HepG2 (cell line): Measurements from ENCODE around the gene INKA2. TPM values are rescaled to one million over a fixed set of nuclear protein-coding genes. Genes with fewer than 3 reads are reported as not detected.

Source experiments
- ATAC-seq: fragments of 200-7000 bp; cut with Tn5 transposase; 3 replicates; pipeline ENCODE4 v1.9.1; 2020; ENCODE audit warnings: mild to moderate bottlenecking, moderate library complexity
- BruUV-seq: library from RNA; stranded (reverse); fragments of 400-500 nt; replicated peaks from 2 replicates; lab custom pipeline; 2021; lab: Mats Ljungman, UMichigan
- CTCF ChIA-PET: fragments of 300-600 bp; formaldehyde crosslinking; extraction: SDS; loops from one replicate; lab custom pipeline; 2021; ENCODE audit warnings: low total read pairs, inconsistent platforms, low intra/inter-chr PET ratio; lab: Yijun Ruan, JAX
- POLR2A ChIA-PET: fragments of 350-600 bp; sonication (Branson Sonifier 250); formaldehyde crosslinking; loops from one replicate; lab custom pipeline; 2020; ENCODE audit warnings: antibody characterized with exemption, inconsistent platforms; lab: Yijun Ruan, JAX
- DNase-seq: peaks from one replicate; pipeline ENCODE4 v3.0.0-alpha.2; 2015; ENCODE audit warnings: low spot score
- FAIRE-seq: peaks from 3 replicates; lab custom pipeline; 2011; peaks lifted over from hg19 to GRCh38; lab: Jason Lieb, UNC
- H2AFZ ChIP-seq: one replicate; pipeline ENCODE4 v1.6.1; 2011; ENCODE audit warnings: low read length, inconsistent platforms
- H3K27ac ChIP-seq: fragments of 300-600 bp; 3 replicates; pipeline ENCODE4 v1.8.0; 2011; ENCODE audit warnings: mixed run types, mild to moderate bottlenecking, mixed read lengths, low read length, inconsistent platforms; ENCODE audit not compliant: insufficient read depth; ENCODE audit errors: extremely low read length
- H3K27me3 ChIP-seq, 2 experiments: fragments of 200-600 bp in 1 of 2; 2 replicates in 1 of 2; 3 replicates in 1 of 2; pipeline versions ENCODE4 v1.6.0 to v1.8.0; 2011; ENCODE audit warnings: low read length in 2 of 2, mild to moderate bottlenecking in 2 of 2, moderate library complexity in 2 of 2, inconsistent platforms in 1 of 2; ENCODE audit not compliant: insufficient read depth in 2 of 2, control insufficient read depth in 1 of 2
- H3K36me3 ChIP-seq, 2 experiments: fragments of 200-600 bp in 1 of 2; replicated peaks in 1 of 2; 2 replicates in 1 of 2; 3 replicates in 1 of 2; pipeline versions ENCODE4 v1.5.1 to v1.8.0; 2011; ENCODE audit warnings: low read length in 2 of 2, inconsistent platforms in 1 of 2; ENCODE audit not compliant: insufficient read depth in 2 of 2, control insufficient read depth in 1 of 2
- H3K4me1 ChIP-seq: 2 replicates; pipeline ENCODE4 v1.5.1; 2012; ENCODE audit warnings: low read length, inconsistent platforms; ENCODE audit not compliant: insufficient read depth
- H3K4me2 ChIP-seq: 2 replicates; pipeline ENCODE4 v1.6.0; 2011; ENCODE audit warnings: low read depth, low read length, inconsistent platforms
- H3K4me3 ChIP-seq, 3 experiments: fragments of 200-600 bp in 1 of 3; sonication (generic), shearing (Covaris generic) in 1 of 3; replicated peaks in 1 of 3; 2 replicates each; pipeline ENCODE4 v1.5.1; 2011 to 2016; ENCODE audit warnings: low read length in 3 of 3, inconsistent platforms in 2 of 3, low read depth in 2 of 3, mild to moderate bottlenecking in 2 of 3, control low read depth in 1 of 3, mixed read lengths in 1 of 3; ENCODE audit not compliant: insufficient read depth in 1 of 3
- H3K79me2 ChIP-seq: one replicate; pipeline ENCODE4 v1.6.1; 2011; ENCODE audit warnings: low read length, inconsistent platforms; ENCODE audit not compliant: insufficient read depth
- H3K9ac ChIP-seq: 2 replicates; pipeline ENCODE4 v1.6.0; 2011; ENCODE audit warnings: mild to moderate bottlenecking, low read depth, low read length, inconsistent platforms; ENCODE audit not compliant: insufficient read depth
- H3K9me3 ChIP-seq: 2 replicates; pipeline ENCODE4 v1.5.1; 2012; ENCODE audit warnings: mild to moderate bottlenecking, low read length
- H4K20me1 ChIP-seq: 2 replicates; pipeline ENCODE4 v1.6.0; 2011; ENCODE audit warnings: inconsistent platforms, mild to moderate bottlenecking, low read length, moderate library complexity; ENCODE audit not compliant: insufficient read depth
- BRCA1 ChIP-seq: sonication (generic); formaldehyde crosslinking; IDR thresholded peaks from 2 replicates; pipeline ENCODE4 v1.4.0; 2020; ENCODE audit warnings: missing genetic modification reagents
- CBX2 ChIP-seq, 2 experiments: fragments of 200-600 bp in 1 of 2; sonication (generic); formaldehyde crosslinking in 1 of 2; IDR thresholded peaks; 2 replicates each; pipeline versions ENCODE4 v1.7.0 to v1.8.1; 2018 to 2022; ENCODE audit warnings: low read depth in 2 of 2, low read length in 1 of 2, mild to moderate bottlenecking in 1 of 2, missing genetic modification reagents in 1 of 2
- SMAD1 ChIP-seq: sonication (generic); formaldehyde crosslinking; IDR thresholded peaks from 2 replicates; pipeline ENCODE4 v1.4.0; 2020; ENCODE audit warnings: missing genetic modification reagents, low read depth, mild to moderate bottlenecking, borderline replicate concordance
- ZNF136 ChIP-seq: sonication (generic); formaldehyde crosslinking; IDR thresholded peaks from 2 replicates; pipeline ENCODE4 v1.8.1; 2022; ENCODE audit warnings: low read depth, mild to moderate bottlenecking, moderate library complexity, missing genetic modification reagents
- ZNF777 ChIP-seq: sonication (generic); formaldehyde crosslinking; IDR thresholded peaks from 2 replicates; pipeline ENCODE4 v1.4.0; 2020; ENCODE audit warnings: missing genetic modification reagents
- WGBS: methylation state at CpG from one replicate; pipeline ENCODE4 v1.1.6; 2017; ENCODE audit warnings: low lambda C conversion rate; 5-methylcytosine and 5-hydroxymethylcytosine counted together
- in situ Hi-C: cut with HindIII; loops from 2 replicates; pipeline ENCODE4 v1.10.0; 2017; ENCODE audit warnings: low pct_unique_long_range_greater_than_20kb; ENCODE audit not compliant: extremely low pct_ligation_motif_present
- intact Hi-C: fragments of 100-400 bp; cut with micrococcal nuclease; formaldehyde crosslinking; loops from one replicate; pipeline ENCODE4 v1.10.0; 2022; ENCODE audit not compliant: unreplicated experiment
- polyA plus RNA-seq, 8 experiments: library from polyadenylated mRNA; depleted of rRNA in 3 of 8; stranded (reverse) in 7 of 8; unstranded in 1 of 8; fragments of >200 nt; fragmentation: Illumina TruSeq in 4 of 8; extraction: Trizol in 4 of 8; gene quantifications; 2 replicates each; pipeline versions ENCODE4 v1.2.1 to v1.2.3, GENCODE V29; 2011 to 2016; ENCODE audit warnings: low read depth in 4 of 8, missing spikeins in 1 of 8, mixed read lengths in 1 of 8; ENCODE audit not compliant: insufficient read depth in 1 of 8
- total RNA-seq, 5 experiments: library from RNA; depleted of rRNA; stranded (reverse); fragments of >200 nt; fragmentation: Illumina TruSeq; extraction: Trizol; gene quantifications; 2 replicates each; pipeline ENCODE4 v1.2.3, GENCODE V29; 2016; ENCODE audit warnings: low read depth in 1 of 5
- TF ChIP-seq, protein P1 (sequence below): sonication (generic); formaldehyde crosslinking; IDR thresholded peaks from 2 replicates; pipeline ENCODE4 v1.4.0; 2020; ENCODE audit warnings: missing genetic modification reagents
- TF ChIP-seq, protein P2 (sequence below): sonication (generic); formaldehyde crosslinking; IDR thresholded peaks from 2 replicates; pipeline ENCODE4 v1.5.0; 2020; ENCODE audit warnings: missing genetic modification reagents
- TF ChIP-seq, protein P3 (sequence below): sonication (generic); formaldehyde crosslinking; conservative IDR thresholded peaks from 2 replicates; pipeline ENCODE4 v1.4.0; 2020; ENCODE audit warnings: missing genetic modification reagents
- TF ChIP-seq, protein P4 (sequence below): sonication (generic); formaldehyde crosslinking; IDR thresholded peaks from 2 replicates; pipeline ENCODE4 v1.4.0; 2020; ENCODE audit warnings: missing genetic modification reagents, borderline replicate concordance

INKA2 gene
- total and polyA plus RNA-seq, 2 of the 13 experiments (the other 11 are each of a cell fraction or from before 2014, with no cell fraction given): 2.6 to 4.6 TPM

DNA sequence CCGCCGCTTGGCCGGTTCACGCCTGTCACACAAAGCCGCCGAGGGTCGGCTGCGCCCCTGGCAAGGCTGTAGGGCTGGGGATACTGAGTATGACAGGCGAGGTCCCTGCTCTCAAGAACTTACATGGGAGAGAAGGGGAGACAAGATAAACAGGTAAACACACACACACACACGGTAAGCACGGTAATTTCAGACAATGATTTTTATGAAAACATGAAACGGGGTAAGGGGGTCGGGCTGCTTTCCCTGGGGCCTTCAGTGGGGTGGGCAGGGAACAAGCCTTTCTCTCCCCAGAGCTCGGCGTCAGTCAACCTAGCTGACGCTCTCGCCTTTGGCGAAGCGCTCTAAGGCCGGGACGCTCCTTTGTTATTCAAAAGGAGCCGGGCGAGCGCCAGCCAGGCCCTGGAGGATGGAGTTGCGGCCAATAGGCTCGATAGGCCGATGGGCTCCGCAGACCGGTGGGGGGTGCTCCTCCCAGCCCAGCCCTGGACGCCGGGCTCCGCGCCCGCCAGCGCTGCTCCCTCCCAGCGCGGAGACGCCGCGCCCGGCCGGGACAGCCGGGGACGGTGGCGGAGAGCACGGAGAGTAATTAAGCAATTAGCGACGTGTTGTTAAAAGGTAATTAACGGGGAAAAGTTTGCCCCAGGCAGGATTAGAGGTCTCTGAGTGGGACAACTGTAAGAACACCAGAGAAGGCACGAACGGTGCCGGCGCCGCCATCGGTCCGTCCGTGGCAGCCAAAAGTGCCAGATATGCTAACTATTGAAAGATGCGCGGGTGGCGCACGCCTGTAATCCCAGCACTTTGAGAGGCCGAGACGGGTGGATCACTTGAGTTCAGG is 950 bp upstream of the INKA2 start:
- POLR2A ChIA-PET: interaction anchor here (2.9 to 3.8 kb wide), 2 partner anchors 15 to 232 kb away, joined by 12 to 22 read pairs; partner anchors contain the start of gene DDX20
- Histone ChIP-seq H3K9ac (peak overlapping the region; percentile 69), H4K20me1 (no peaks in the 10 kb centered on the region), H3K27me3 (peaks cover 0 to 5% of the 10 kb centered on the region in 2 experiments; a peak in 1 of 5 replicates), H3K4me1 (peaks cover 66% of the 10 kb centered on the region), H3K79me2 (peaks cover 15% of the 10 kb centered on the region), H3K27ac (peak overlapping the region; percentile 75), H3K4me2 (peak overlapping the region; percentile 83), H3K4me3 (peak overlapping the region; percentile 51 to 78 (median 57); a peak in 5 of 6 replicates), H3K9me3 (no peaks in the 10 kb centered on the region), H2AFZ (no peak overlapping the region), H3K36me3 (no peaks in the 10 kb centered on the region)
- DNase-seq: no peak
- FAIRE-seq: no peak
- intact Hi-C loops (no loop called here), in situ Hi-C loops (no loop called here)
- peak; percentile 37 for ATAC-seq
- CTCF ChIA-PET: no interaction called here
- BruUV-seq: TSS peak; percentile 79
- 53% methylated on average over 62 of the region's 63 CpGs for WGBS
- peak; percentile 44 for TF ChIP-seq ZNF777 (CRISPR knock-in tag)
- TF ChIP-seq, protein P1, sequence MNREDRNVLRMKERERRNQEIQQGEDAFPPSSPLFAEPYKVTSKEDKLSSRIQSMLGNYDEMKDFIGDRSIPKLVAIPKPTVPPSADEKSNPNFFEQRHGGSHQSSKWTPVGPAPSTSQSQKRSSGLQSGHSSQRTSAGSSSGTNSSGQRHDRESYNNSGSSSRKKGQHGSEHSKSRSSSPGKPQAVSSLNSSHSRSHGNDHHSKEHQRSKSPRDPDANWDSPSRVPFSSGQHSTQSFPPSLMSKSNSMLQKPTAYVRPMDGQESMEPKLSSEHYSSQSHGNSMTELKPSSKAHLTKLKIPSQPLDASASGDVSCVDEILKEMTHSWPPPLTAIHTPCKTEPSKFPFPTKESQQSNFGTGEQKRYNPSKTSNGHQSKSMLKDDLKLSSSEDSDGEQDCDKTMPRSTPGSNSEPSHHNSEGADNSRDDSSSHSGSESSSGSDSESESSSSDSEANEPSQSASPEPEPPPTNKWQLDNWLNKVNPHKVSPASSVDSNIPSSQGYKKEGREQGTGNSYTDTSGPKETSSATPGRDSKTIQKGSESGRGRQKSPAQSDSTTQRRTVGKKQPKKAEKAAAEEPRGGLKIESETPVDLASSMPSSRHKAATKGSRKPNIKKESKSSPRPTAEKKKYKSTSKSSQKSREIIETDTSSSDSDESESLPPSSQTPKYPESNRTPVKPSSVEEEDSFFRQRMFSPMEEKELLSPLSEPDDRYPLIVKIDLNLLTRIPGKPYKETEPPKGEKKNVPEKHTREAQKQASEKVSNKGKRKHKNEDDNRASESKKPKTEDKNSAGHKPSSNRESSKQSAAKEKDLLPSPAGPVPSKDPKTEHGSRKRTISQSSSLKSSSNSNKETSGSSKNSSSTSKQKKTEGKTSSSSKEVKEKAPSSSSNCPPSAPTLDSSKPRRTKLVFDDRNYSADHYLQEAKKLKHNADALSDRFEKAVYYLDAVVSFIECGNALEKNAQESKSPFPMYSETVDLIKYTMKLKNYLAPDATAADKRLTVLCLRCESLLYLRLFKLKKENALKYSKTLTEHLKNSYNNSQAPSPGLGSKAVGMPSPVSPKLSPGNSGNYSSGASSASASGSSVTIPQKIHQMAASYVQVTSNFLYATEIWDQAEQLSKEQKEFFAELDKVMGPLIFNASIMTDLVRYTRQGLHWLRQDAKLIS (CRISPR knock-in tag): no peak
- TF ChIP-seq, protein P2, sequence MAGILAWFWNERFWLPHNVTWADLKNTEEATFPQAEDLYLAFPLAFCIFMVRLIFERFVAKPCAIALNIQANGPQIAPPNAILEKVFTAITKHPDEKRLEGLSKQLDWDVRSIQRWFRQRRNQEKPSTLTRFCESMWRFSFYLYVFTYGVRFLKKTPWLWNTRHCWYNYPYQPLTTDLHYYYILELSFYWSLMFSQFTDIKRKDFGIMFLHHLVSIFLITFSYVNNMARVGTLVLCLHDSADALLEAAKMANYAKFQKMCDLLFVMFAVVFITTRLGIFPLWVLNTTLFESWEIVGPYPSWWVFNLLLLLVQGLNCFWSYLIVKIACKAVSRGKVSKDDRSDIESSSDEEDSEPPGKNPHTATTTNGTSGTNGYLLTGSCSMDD (CRISPR knock-in tag): no peak
- TF ChIP-seq, protein P3, sequence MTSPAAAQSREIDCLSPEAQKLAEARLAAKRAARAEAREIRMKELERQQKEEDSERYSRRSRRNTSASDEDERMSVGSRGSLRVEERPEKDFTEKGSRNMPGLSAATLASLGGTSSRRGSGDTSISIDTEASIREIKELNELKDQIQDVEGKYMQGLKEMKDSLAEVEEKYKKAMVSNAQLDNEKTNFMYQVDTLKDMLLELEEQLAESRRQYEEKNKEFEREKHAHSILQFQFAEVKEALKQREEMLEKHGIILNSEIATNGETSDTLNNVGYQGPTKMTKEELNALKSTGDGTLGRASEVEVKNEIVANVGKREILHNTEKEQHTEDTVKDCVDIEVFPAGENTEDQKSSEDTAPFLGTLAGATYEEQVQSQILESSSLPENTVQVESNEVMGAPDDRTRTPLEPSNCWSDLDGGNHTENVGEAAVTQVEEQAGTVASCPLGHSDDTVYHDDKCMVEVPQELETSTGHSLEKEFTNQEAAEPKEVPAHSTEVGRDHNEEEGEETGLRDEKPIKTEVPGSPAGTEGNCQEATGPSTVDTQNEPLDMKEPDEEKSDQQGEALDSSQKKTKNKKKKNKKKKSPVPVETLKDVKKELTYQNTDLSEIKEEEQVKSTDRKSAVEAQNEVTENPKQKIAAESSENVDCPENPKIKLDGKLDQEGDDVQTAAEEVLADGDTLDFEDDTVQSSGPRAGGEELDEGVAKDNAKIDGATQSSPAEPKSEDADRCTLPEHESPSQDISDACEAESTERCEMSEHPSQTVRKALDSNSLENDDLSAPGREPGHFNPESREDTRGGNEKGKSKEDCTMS (CRISPR knock-in tag): no peak
- TF ChIP-seq BRCA1 (CRISPR knock-in tag): no peak
- TF ChIP-seq, protein P4, sequence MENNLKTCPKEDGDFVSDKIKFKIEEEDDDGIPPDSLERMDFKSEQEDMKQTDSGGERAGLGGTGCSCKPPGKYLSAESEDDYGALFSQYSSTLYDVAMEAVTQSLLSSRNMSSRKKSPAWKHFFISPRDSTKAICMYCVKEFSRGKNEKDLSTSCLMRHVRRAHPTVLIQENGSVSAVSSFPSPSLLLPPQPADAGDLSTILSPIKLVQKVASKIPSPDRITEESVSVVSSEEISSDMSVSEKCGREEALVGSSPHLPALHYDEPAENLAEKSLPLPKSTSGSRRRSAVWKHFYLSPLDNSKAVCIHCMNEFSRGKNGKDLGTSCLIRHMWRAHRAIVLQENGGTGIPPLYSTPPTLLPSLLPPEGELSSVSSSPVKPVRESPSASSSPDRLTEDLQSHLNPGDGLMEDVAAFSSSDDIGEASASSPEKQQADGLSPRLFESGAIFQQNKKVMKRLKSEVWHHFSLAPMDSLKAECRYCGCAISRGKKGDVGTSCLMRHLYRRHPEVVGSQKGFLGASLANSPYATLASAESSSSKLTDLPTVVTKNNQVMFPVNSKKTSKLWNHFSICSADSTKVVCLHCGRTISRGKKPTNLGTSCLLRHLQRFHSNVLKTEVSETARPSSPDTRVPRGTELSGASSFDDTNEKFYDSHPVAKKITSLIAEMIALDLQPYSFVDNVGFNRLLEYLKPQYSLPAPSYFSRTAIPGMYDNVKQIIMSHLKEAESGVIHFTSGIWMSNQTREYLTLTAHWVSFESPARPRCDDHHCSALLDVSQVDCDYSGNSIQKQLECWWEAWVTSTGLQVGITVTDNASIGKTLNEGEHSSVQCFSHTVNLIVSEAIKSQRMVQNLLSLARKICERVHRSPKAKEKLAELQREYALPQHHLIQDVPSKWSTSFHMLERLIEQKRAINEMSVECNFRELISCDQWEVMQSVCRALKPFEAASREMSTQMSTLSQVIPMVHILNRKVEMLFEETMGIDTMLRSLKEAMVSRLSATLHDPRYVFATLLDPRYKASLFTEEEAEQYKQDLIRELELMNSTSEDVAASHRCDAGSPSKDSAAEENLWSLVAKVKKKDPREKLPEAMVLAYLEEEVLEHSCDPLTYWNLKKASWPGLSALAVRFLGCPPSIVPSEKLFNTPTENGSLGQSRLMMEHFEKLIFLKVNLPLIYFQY (CRISPR knock-in tag): no peak
- TF ChIP-seq SMAD1 (CRISPR knock-in tag): no peak
- TF ChIP-seq CBX2 (IDR thresholded peaks at IDR 0.05; ENCODE audit: low read depth, low read length): no peak
- TF ChIP-seq CBX2 (CRISPR knock-in tag; IDR thresholded peaks at IDR 0.05; ENCODE audit: low read depth): no peak
- TF ChIP-seq ZNF136 (CRISPR knock-in tag): no peak
